ENCODE data around the gene NFE2L2. TPM values are rescaled to one million over a fixed set of nuclear protein-coding genes. Genes with fewer than 3 reads are reported as not detected.

NFE2L2 gene
- total and polyA plus RNA-seq, 9 of the 15 experiments (the other 6 are each of a cell fraction or from before 2014, with no cell fraction given), result 29.3 to 120 (median 59.3) TPM

GRCh38 chr2:177212891-177213856 is 51.4 kb downstream of the NFE2L2 start (continued):
- TF ChIP-seq ZBTB40 (IDR thresholded peaks at IDR 0.05) (0 out of 2 replicates have a peak, but pooled peaks have one; percentile 27), ZBTB40 (CRISPR knock-in tag; IDR thresholded peaks at IDR 0.05) (no peak), HMG20A (CRISPR knock-in tag; conservative IDR thresholded peaks at IDR 0.05) (no peak), ZNF586 (CRISPR knock-in tag; conservative IDR thresholded peaks at IDR 0.05) (no peak), ZNF589 (CRISPR knock-in tag; IDR thresholded peaks at IDR 0.05; ENCODE audit: low read depth) (no peak), ZNF76 (CRISPR knock-in tag; IDR thresholded peaks at IDR 0.05; ENCODE audit: borderline replicate concordance) (peak; percentile 15; the same call in 1 of the 2 replicates), CBX8 (IDR thresholded peaks at IDR 0.05; ENCODE audit: borderline replicate concordance, extremely low read depth, low read depth, low read length, poor library complexity, severe bottlenecking) (no peak), NONO (IDR thresholded peaks at IDR 0.05; ENCODE audit: low read depth in 2 of 2, low read length in 1 of 2) (peak; percentile 56 to 89; a peak in 2 of 4 replicates), MECOM (CRISPR knock-in tag; IDR thresholded peaks at IDR 0.05) (no peak), ELK3 (CRISPR knock-in tag; IDR thresholded peaks at IDR 0.05) (no peak), RFX7 (CRISPR knock-in tag; IDR thresholded peaks at IDR 0.05) (no peak), PRDM10 (IDR thresholded peaks at IDR 0.05; ENCODE audit: partially characterized antibody) (no peak)

Measured in K562 (cell line).